Measurements from ENCODE around the gene PSMD13.

The PSMD13 gene

GRCh38 chr11:279040-279965 is 42.5 kb downstream of the PSMD13 start:
- H3K4me3 ChIP-seq (ENCODE audit: low read depth, low read length) = no peak overlapping the region
- no peak for TF ChIP-seq CTCF (IDR thresholded peaks at IDR 0.05; ENCODE audit: insufficient read depth, low read depth, low read length, missing control alignments)
- no peak for DNase-seq (ENCODE audit: low read depth)

DNA sequence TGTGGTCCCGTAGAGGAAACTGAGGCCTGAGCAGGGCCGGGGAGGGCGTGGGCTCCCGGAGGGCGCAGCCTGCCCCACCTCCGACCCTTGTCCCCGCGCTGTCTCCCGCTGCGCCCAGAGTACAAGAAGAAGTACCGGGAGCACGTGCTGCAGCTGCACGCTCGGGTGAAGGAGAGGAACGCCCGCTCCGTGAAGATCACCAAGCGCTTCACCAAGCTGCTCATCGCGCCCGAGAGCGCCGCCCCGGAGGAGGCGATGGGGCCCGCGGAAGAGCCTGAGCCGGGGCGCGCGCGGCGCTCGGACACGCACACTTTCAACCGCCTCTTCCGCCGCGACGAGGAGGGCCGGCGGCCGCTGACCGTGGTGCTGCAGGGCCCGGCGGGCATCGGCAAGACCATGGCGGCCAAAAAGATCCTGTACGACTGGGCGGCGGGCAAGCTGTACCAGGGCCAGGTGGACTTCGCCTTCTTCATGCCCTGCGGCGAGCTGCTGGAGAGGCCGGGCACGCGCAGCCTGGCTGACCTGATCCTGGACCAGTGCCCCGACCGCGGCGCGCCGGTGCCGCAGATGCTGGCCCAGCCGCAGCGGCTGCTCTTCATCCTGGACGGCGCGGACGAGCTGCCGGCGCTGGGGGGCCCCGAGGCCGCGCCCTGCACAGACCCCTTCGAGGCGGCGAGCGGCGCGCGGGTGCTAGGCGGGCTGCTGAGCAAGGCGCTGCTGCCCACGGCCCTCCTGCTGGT is 43.4 kb downstream of the PSMD13 start:
- no peak overlapping the region for H3K4me3 ChIP-seq (ENCODE audit: low read depth, low read length)
- no peak for TF ChIP-seq CTCF (IDR thresholded peaks at IDR 0.05; ENCODE audit: insufficient read depth, low read depth, low read length, missing control alignments)
- DNase-seq (ENCODE audit: low read depth) = no peak

GRCh38 chr11:280706-281485 is 44.1 kb downstream of the PSMD13 start:
- TF ChIP-seq CTCF (IDR thresholded peaks at IDR 0.05; ENCODE audit: insufficient read depth, low read depth, low read length, missing control alignments) = no peak
- H3K4me3 ChIP-seq (ENCODE audit: low read depth, low read length) = no peak overlapping the region
- DNase-seq (ENCODE audit: low read depth) = no peak

- no peak for DNase-seq (ENCODE audit: low read depth)
- H3K4me3 ChIP-seq (ENCODE audit: low read depth, low read length) = no peak overlapping the region
These were observed 44.8 kb downstream of the PSMD13 start for GRCh38 chr11:281486-282161.

GRCh38 chr11:282171-282570 is 45.4 kb downstream of the PSMD13 start:
- TF ChIP-seq CTCF (IDR thresholded peaks at IDR 0.05; ENCODE audit: insufficient read depth, low read depth, low read length, missing control alignments) = no peak
- DNase-seq (ENCODE audit: low read depth) = no peak
- no peak overlapping the region for H3K4me3 ChIP-seq (ENCODE audit: low read depth, low read length)

More at GRCh38 chr11:281486-282161, 44.8 kb downstream of the PSMD13 start:
- TF ChIP-seq CTCF (IDR thresholded peaks at IDR 0.05; ENCODE audit: insufficient read depth, low read depth, low read length, missing control alignments) = no peak

Data from GM12865 (cell line).